Neural crest cell (in vitro differentiated cells): ENCODE measurements around the gene SUV39H1. TPM values are rescaled to one million over a fixed set of nuclear protein-coding genes. Genes with fewer than 3 reads are reported as not detected.
A peak's percentile ranks its signal among the peaks of the same experiment; 100 is the strongest.
"Not testable (repeated sequence)": the region's sequence is repeated elsewhere in the genome, so short reads cannot be mapped to it uniquely, and the experiment has no call there.

Experiments used
- DNase-seq: peaks from one replicate; pipeline ENCODE4 v3.0.0; 2021; ENCODE audit warnings: low read depth, mixed read lengths, low spot score
- H3K27ac Mint-ChIP-seq: one replicate; pipeline ENCODE4 v1.8.0; 2021; ENCODE audit warnings: mild to moderate bottlenecking, mixed read lengths; ENCODE audit not compliant: unreplicated experiment
- H3K27me3 Mint-ChIP-seq: 2 replicates; pipeline ENCODE4 v1.8.0; 2021; ENCODE audit warnings: low read depth, mild to moderate bottlenecking, mixed read lengths
- H3K36me3 Mint-ChIP-seq: 2 replicates; pipeline ENCODE4 v1.8.0; 2021; ENCODE audit warnings: low read depth, mild to moderate bottlenecking, mixed read lengths
- H3K4me1 Mint-ChIP-seq: 2 replicates; pipeline ENCODE4 v1.8.0; 2021; ENCODE audit warnings: mixed read lengths
- H3K4me3 Mint-ChIP-seq: one replicate; pipeline ENCODE4 v1.8.0; 2021; ENCODE audit warnings: mild to moderate bottlenecking, mixed read lengths
- H3K9me3 Mint-ChIP-seq: 2 replicates; pipeline ENCODE4 v1.8.0; 2021; ENCODE audit warnings: mixed read lengths
- CTCF ChIP-seq: fragments of 200-600 bp; sonication (generic); conservative IDR thresholded peaks from 2 replicates; pipeline ENCODE4 v1.5.0; 2021; ENCODE audit warnings: antibody characterized with exemption, mild to moderate bottlenecking
- long read RNA-seq: library from polyadenylated mRNA; unstranded; transcript quantifications from one replicate; pipeline ENCODE4 v2.0.0, GENCODE V29; 2020
- total RNA-seq: library from RNA; stranded (reverse); gene quantifications from 2 replicates; pipeline ENCODE4 v1.2.1, GENCODE V29; 2021

Gene SUV39H1
- 20.4 and 20.8 TPM in 2 replicates for total RNA-seq
- long read RNA-seq, partial matches to known transcripts = 0 of 7 reads
- long read RNA-seq, other reads (novel, unspliced or antisense) = 3 of 7 reads

GRCh38 chrX:48696301-48696908, at the start of gene SUV39H1:
Gene SUV39H1 (plus strand): TSS chrX:48696734. CDS start chrX:48696785, 51 bp downstream.
- no peak for TF ChIP-seq CTCF
- peak; percentile 63 for DNase-seq
- Mint-ChIP-seq H3K4me3 (peak within 1 kb of the TSS; percentile 92), H3K4me1 (peaks cover 34% of the 10 kb centered on the region), H3K9me3 (no peaks in the 10 kb centered on the region), H3K27me3 (peaks cover 6% of the 10 kb centered on the region), H3K27ac (peak within 1 kb of the TSS; percentile 97), H3K36me3 (peaks cover 8% of the 10 kb centered on the region)

GRCh38 chrX:48648336-48648751, 48.2 kb upstream of the SUV39H1 start:
- Mint-ChIP-seq H3K9me3 (no peaks in the 10 kb centered on the region), H3K4me1 (peaks cover 4% of the 10 kb centered on the region), H3K27ac (peak overlapping the region; percentile 86), H3K27me3 (no peaks in the 10 kb centered on the region), H3K4me3 (no peak overlapping the region), H3K36me3 (no peaks in the 10 kb centered on the region)
- TF ChIP-seq CTCF = peak; percentile 41
- no peak for DNase-seq

GRCh38 chrX:48649102-48649501, 47.4 kb upstream of the SUV39H1 start:
- no peak for TF ChIP-seq CTCF
- no peak overlapping the region for H3K27ac Mint-ChIP-seq

GRCh38 chrX:48652055-48652579, 44.4 kb upstream of the SUV39H1 start:
- H3K36me3 Mint-ChIP-seq, H3K9me3 Mint-ChIP-seq, H3K27ac Mint-ChIP-seq: not testable (repeated sequence)

More at GRCh38 chrX:48649102-48649501, 47.4 kb upstream of the SUV39H1 start:
- Mint-ChIP-seq H3K4me1 (peaks cover 7% of the 10 kb centered on the region), H3K4me3 (no peak overlapping the region), H3K27me3 (peaks cover 4% of the 10 kb centered on the region), H3K36me3 (no peaks in the 10 kb centered on the region), H3K9me3 (peaks cover 3% of the 10 kb centered on the region)
- DNase-seq = no peak

GRCh38 chrX:48654746-48655145, 41.8 kb upstream of the SUV39H1 start:
- H3K4me3 Mint-ChIP-seq, H3K9me3 Mint-ChIP-seq, H3K27ac Mint-ChIP-seq, H3K4me1 Mint-ChIP-seq, H3K27me3 Mint-ChIP-seq, H3K36me3 Mint-ChIP-seq, DNase-seq: not testable (repeated sequence)

More at GRCh38 chrX:48652055-48652579, 44.4 kb upstream of the SUV39H1 start:
- DNase-seq, H3K4me3 Mint-ChIP-seq, H3K4me1 Mint-ChIP-seq, H3K27me3 Mint-ChIP-seq: not testable (repeated sequence)

GRCh38 chrX:48659686-48660085, 36.8 kb upstream of the SUV39H1 start:
- H3K27ac Mint-ChIP-seq, DNase-seq, H3K9me3 Mint-ChIP-seq, H3K4me3 Mint-ChIP-seq, H3K36me3 Mint-ChIP-seq, H3K4me1 Mint-ChIP-seq, H3K27me3 Mint-ChIP-seq: not testable (repeated sequence)

GRCh38 chrX:48663241-48663640, 33.3 kb upstream of the SUV39H1 start:
- no peak overlapping the region for H3K27ac Mint-ChIP-seq
- H3K4me1 Mint-ChIP-seq = no peaks in the 10 kb centered on the region
- no peak overlapping the region for H3K4me3 Mint-ChIP-seq
- H3K36me3 Mint-ChIP-seq = peaks cover 6% of the 10 kb centered on the region
- no peak for DNase-seq
- no peaks in the 10 kb centered on the region for H3K27me3 Mint-ChIP-seq
- no peaks in the 10 kb centered on the region for H3K9me3 Mint-ChIP-seq
- TF ChIP-seq CTCF = no peak
